Measurements from ENCODE around the gene TUFM.

The TUFM gene

DNA sequence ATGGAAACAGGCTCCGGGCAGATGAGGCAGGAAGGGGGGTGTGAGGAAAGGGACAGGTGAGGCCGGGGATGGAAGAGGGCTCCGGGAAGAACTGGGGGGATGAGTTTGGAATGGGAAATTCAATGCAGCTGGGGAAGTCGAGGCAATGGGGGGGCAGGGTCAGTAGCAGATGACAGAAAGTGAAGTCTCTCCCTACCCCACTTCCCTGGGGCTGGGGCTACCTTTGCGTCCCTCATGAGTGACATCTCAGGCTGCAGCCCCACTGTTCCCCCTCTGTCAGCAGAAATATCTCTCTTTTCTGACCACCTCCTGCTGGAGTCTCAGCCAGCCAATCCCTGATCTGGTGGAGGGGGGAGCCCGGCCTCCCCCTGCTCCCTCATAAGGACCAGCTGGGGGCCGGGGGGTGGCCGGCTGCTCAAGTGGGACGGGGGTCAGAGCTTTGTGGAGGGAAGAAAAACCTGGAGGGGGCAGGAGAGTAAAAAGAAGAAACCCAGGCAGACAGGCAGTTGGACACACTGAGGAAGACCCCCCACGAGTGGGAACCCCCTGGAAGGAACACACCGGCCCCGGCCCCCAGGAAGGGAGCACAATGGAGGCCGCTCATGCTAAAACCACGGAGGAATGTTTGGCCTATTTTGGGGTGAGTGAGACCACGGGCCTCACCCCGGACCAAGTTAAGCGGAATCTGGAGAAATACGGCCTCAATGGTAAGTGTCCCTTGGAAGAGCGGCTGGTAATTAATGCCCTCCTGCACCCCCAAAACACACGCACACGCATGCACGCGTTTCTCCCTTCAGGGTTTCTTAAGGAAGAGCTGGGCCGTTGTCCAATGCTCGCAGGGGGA, 32.2 kb upstream of the TUFM start, which contains the start of gene ATP2A1:
ATP2A1 (plus strand) TSS at position 406 of the 844 bp plus-strand sequence; CDS start at position 590, 184 bp downstream.
- TF ChIP-seq, protein P1, sequence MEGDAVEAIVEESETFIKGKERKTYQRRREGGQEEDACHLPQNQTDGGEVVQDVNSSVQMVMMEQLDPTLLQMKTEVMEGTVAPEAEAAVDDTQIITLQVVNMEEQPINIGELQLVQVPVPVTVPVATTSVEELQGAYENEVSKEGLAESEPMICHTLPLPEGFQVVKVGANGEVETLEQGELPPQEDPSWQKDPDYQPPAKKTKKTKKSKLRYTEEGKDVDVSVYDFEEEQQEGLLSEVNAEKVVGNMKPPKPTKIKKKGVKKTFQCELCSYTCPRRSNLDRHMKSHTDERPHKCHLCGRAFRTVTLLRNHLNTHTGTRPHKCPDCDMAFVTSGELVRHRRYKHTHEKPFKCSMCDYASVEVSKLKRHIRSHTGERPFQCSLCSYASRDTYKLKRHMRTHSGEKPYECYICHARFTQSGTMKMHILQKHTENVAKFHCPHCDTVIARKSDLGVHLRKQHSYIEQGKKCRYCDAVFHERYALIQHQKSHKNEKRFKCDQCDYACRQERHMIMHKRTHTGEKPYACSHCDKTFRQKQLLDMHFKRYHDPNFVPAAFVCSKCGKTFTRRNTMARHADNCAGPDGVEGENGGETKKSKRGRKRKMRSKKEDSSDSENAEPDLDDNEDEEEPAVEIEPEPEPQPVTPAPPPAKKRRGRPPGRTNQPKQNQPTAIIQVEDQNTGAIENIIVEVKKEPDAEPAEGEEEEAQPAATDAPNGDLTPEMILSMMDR (IDR thresholded peaks at IDR 0.05; ENCODE audit: poor library complexity, severe bottlenecking), result no peak
- Histone ChIP-seq H3K4me1 (ENCODE audit: insufficient read depth, poor library complexity, severe bottlenecking) (peaks cover 4% of the 10 kb centered on the region), H3K27ac (ENCODE audit: poor library complexity, severe bottlenecking) (no peak within 1 kb of the TSS), H3K4me3 (ENCODE audit: severe bottlenecking) (peak within 1 kb of the TSS; percentile 63), H3K36me3 (ENCODE audit: low read depth) (peaks cover 8% of the 10 kb centered on the region), H3K27me3 (ENCODE audit: insufficient read depth, poor library complexity, severe bottlenecking) (no peaks in the 10 kb centered on the region), H3K9me3 (ENCODE audit: severe bottlenecking) (no peaks in the 10 kb centered on the region)
- DNase-seq (ENCODE audit: low spot score), result no peak
- ATAC-seq (ENCODE audit: low read depth), result no peak

DNA sequence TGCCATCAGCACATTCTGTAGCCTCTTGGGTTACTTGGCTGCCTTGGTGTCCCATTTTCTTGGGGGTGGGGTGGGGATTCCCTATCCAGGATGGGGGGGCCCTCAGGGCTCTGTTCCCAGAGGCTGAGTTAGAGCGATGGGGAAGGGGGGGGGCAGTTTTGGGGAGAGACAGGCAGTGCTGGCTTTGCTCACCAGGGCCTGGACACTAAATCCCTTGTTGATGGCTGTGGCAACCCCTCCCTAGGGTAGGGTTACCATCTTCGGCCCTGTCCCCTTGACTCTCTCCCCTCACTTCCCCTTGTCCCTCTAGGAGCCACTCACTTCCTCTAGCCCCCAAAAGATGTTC, 31.5 kb upstream of the TUFM start:
- Histone ChIP-seq H3K36me3 (ENCODE audit: low read depth) (peaks cover 14% of the 10 kb centered on the region), H3K27ac (ENCODE audit: poor library complexity, severe bottlenecking) (no peak overlapping the region), H3K4me1 (ENCODE audit: insufficient read depth, poor library complexity, severe bottlenecking) (peaks cover 4% of the 10 kb centered on the region), H3K27me3 (ENCODE audit: insufficient read depth, poor library complexity, severe bottlenecking) (no peaks in the 10 kb centered on the region), H3K4me3 (ENCODE audit: severe bottlenecking) (no peak overlapping the region), H3K9me3 (ENCODE audit: severe bottlenecking) (no peaks in the 10 kb centered on the region)
- no peak for DNase-seq (ENCODE audit: low spot score)
- TF ChIP-seq, protein P1 (IDR thresholded peaks at IDR 0.05; ENCODE audit: poor library complexity, severe bottlenecking), result no peak
- ATAC-seq (ENCODE audit: low read depth), result no peak

DNA sequence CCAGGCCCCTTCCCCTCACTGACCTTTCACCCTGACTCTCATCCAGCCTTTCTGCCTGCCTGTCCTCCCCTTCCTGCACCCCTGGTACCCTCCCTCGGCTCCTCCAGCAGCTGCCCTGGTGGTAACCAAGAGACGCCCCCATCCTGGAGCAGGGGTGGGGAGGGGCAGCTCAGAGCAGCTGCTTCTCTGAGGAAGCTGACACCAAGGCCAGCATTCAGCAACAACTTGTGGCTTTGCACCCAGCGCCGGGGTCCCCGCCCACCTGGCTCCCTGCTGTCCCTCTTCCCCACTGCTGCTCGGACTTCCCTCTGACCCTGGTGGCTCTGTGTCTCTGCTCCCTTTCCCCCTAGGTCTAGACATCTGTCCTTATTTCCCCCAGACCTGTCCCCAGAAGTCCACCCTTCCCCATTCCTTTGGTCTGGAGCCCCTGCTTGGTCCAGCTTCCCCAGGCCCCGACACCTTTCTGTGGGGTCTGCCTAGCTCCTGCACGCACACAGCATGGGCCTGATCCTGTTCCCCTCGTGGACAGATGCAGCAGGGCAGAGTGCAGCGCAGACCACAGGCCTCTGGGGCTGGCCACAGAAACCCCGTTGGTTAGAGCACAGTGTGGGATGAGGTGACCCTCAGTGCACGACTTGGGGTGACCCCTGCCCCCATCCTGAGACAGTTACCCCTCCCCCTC, 31.0 kb upstream of the TUFM start:
- no peak for ATAC-seq (ENCODE audit: low read depth)
- DNase-seq (ENCODE audit: low spot score), result no peak
- TF ChIP-seq, protein P1 (IDR thresholded peaks at IDR 0.05; ENCODE audit: poor library complexity, severe bottlenecking), result no peak
- Histone ChIP-seq H3K4me3 (ENCODE audit: severe bottlenecking) (no peak overlapping the region), H3K27ac (ENCODE audit: poor library complexity, severe bottlenecking) (no peak overlapping the region), H3K27me3 (ENCODE audit: insufficient read depth, poor library complexity, severe bottlenecking) (no peaks in the 10 kb centered on the region), H3K36me3 (ENCODE audit: low read depth) (peaks cover 14% of the 10 kb centered on the region), H3K9me3 (ENCODE audit: severe bottlenecking) (no peaks in the 10 kb centered on the region), H3K4me1 (ENCODE audit: insufficient read depth, poor library complexity, severe bottlenecking) (peaks cover 4% of the 10 kb centered on the region)

DNA sequence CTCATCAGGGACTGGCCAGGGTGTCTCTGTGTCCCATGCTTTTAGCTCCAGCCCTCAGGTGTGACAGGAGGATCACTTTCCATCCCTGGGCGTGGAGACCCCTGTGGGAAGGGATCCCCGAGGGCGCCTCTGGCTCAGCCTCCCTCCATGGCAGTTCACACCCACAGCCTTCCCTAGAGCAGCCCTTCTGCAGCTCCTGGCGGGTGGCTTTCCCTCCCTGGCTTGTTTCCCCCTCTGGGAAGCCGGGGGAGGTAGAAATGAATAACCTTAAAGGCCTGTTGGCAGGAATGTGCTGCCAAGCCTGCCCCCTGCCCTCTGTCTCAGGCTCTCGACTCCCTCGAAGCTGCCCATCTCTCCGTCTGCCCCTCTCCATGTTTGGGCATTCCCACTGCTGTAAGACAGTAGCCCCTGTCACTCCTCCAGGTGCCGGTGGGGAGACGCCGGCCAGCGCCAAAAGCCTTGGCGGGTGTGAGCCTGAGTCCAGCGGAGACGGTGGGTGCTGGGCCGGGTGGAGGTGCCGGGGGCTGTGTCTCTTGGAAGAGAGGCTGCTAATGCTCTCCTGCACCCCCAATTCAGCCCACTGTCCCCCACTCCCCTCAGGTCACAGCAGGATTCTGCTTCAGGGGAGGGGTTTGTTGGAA, 30.0 kb upstream of the TUFM start:
- no peak overlapping the region for H3K27ac ChIP-seq (ENCODE audit: poor library complexity, severe bottlenecking)
- ATAC-seq (ENCODE audit: low read depth) (no peak), DNase-seq (ENCODE audit: low spot score) (no peak)
- peaks cover 4% of the 10 kb centered on the region for H3K4me1 ChIP-seq (ENCODE audit: insufficient read depth, poor library complexity, severe bottlenecking)
- TF ChIP-seq, protein P1 (IDR thresholded peaks at IDR 0.05; ENCODE audit: poor library complexity, severe bottlenecking), result no peak
- peaks cover 18% of the 10 kb centered on the region for H3K36me3 ChIP-seq (ENCODE audit: low read depth)
- no peaks in the 10 kb centered on the region for H3K27me3 ChIP-seq (ENCODE audit: insufficient read depth, poor library complexity, severe bottlenecking)
- no peak overlapping the region for H3K4me3 ChIP-seq (ENCODE audit: severe bottlenecking)
- no peaks in the 10 kb centered on the region for H3K9me3 ChIP-seq (ENCODE audit: severe bottlenecking)
